ENCODE data around the gene PHF14.

PHF14 gene

GRCh38 chr7:11213266-11213665 lies 239.6 kb downstream of the PHF14 start:
- DNase-seq = no peak

- no peak for DNase-seq
These were observed 242.6 kb downstream of the PHF14 start for GRCh38 chr7:11216276-11216675.

GRCh38 chr7:11217848-11218565 lies 244.3 kb downstream of the PHF14 start:
- no peak for DNase-seq

Measured in NCI-H2171 (cell line).